ENCODE measurements around the gene NSD1. TPM values are rescaled to one million over a fixed set of nuclear protein-coding genes. Genes with fewer than 3 reads are reported as not detected.
A peak's percentile ranks its signal among the peaks of the same experiment; 100 is the strongest.

Gene NSD1
- total and polyA plus RNA-seq, 9 of the 15 experiments (the other 6 are each of a cell fraction or from before 2014, with no cell fraction given), result 3.8 to 51.0 (median 24.7) TPM

GRCh38 chr5:177311723-177312648 is 178.4 kb downstream of the NSD1 start, which contains the start of gene MXD3 (continued):
- TF ChIP-seq NRF1 (conservative IDR thresholded peaks at IDR 0.05 in 1 of 2, IDR thresholded peaks at IDR 0.05 in 1 of 2), result peak; percentile 97 to 98
- TF ChIP-seq POLR2AphosphoS2 (IDR thresholded peaks at IDR 0.05; ENCODE audit: low read length), result no peak
- TF ChIP-seq HLTF (IDR thresholded peaks at IDR 0.05), result no peak
- TF ChIP-seq NKRF (IDR thresholded peaks at IDR 0.05; ENCODE audit: borderline replicate concordance), result peak; percentile 99
- TF ChIP-seq NCOR1 (IDR thresholded peaks at IDR 0.05), result no peak
- TF ChIP-seq SMC3 (conservative IDR thresholded peaks at IDR 0.05; ENCODE audit: insufficient read depth, low read depth, low read length), result no peak
- TF ChIP-seq NUFIP1 (IDR thresholded peaks at IDR 0.05; ENCODE audit: partially characterized antibody), result no peak
- TF ChIP-seq NEUROD1 (IDR thresholded peaks at IDR 0.05; ENCODE audit: borderline replicate concordance, low read depth, low read length, partially characterized antibody), result peak; percentile 53
- TF ChIP-seq RREB1 (CRISPR knock-in tag; IDR thresholded peaks at IDR 0.05), result no peak
- 0 out of 2 replicates have a peak, but pooled peaks have one; percentile 4 for TF ChIP-seq CBX1 (IDR thresholded peaks at IDR 0.05; ENCODE audit: low read depth)
- TF ChIP-seq SETDB1 (IDR thresholded peaks at IDR 0.05; ENCODE audit: low read length), result no peak
- TF ChIP-seq ZBTB8A (IDR thresholded peaks at IDR 0.05; ENCODE audit: partially characterized antibody), result no peak
- no peak for TF ChIP-seq RFX1 (IDR thresholded peaks at IDR 0.05)
- TF ChIP-seq SRSF3 (IDR thresholded peaks at IDR 0.05; ENCODE audit: insufficient read depth, low read length), result 0 out of 2 replicates have a peak, but pooled peaks have one; percentile 47
- no peak; the same call in none of the 2 replicates for TF ChIP-seq CREB1 (IDR thresholded peaks at IDR 0.05)
- TF ChIP-seq CREB1 (CRISPR knock-in tag; IDR thresholded peaks at IDR 0.05), result peak; percentile 67; the same call in 1 of the 2 replicates
- TF ChIP-seq ZNF121 (CRISPR knock-in tag; conservative IDR thresholded peaks at IDR 0.05), result no peak
- no peak for TF ChIP-seq BRD9 (IDR thresholded peaks at IDR 0.05; ENCODE audit: low read depth, partially characterized antibody)
- no peak; the same call in 1 of the 2 replicates for TF ChIP-seq ZBTB1 (CRISPR knock-in tag; IDR thresholded peaks at IDR 0.05; ENCODE audit: borderline replicate concordance, low read depth)
- peak; percentile 100 for TF ChIP-seq E2F1 (CRISPR knock-in tag; IDR thresholded peaks at IDR 0.05)

All from K562 (cell line).